Caco-2 (cell line): Measurements from ENCODE around the gene C1QTNF5. TPM values are rescaled to one million over a fixed set of nuclear protein-coding genes. Genes with fewer than 3 reads are reported as not detected.

Experiments
- BruUV-seq: library from RNA; stranded (reverse); fragments of 400-500 nt; replicated peaks from 2 replicates; lab custom pipeline; 2021; lab: Mats Ljungman, UMichigan
- CTCF ChIA-PET: fragments of 300-600 bp; sonication (Branson Sonifier 250); formaldehyde crosslinking; loops from one replicate; lab custom pipeline; 2022; ENCODE audit warnings: antibody characterized with exemption; lab: Charles Lee
- POLR2A ChIA-PET: fragments of 300-600 bp; sonication (Branson Sonifier 250); formaldehyde crosslinking; loops from one replicate; lab custom pipeline; 2022; ENCODE audit warnings: antibody characterized with exemption; lab: Charles Lee
- DNase-seq, 2 experiments: peaks; one replicate each; pipeline versions ENCODE4 v3.0.0 to v3.0.0-alpha.2; 2020 to 2022
- H3K27me3 ChIP-seq: replicated peaks from 2 replicates; pipeline ENCODE4 v1.6.0; 2011; ENCODE audit warnings: low read length; ENCODE audit not compliant: control insufficient read depth, insufficient read depth
- H3K36me3 ChIP-seq: 2 replicates; pipeline ENCODE4 v1.5.1; 2011; ENCODE audit warnings: low read length; ENCODE audit not compliant: control insufficient read depth, insufficient read depth
- H3K4me1 ChIP-seq: fragments of 250-450 bp; sonication (Bioruptor Pico); 2 replicates; pipeline ENCODE4 v1.5.1; 2020; ENCODE audit warnings: mild to moderate bottlenecking
- H3K4me3 ChIP-seq: 2 replicates; pipeline ENCODE4 v1.5.1; 2011; ENCODE audit warnings: low read depth, mild to moderate bottlenecking, control low read depth, low read length
- H3K9me3 ChIP-seq: fragments of 250-450 bp; sonication (Bioruptor Pico); 2 replicates; pipeline ENCODE4 v1.5.1; 2020; ENCODE audit warnings: mild to moderate bottlenecking, moderate library complexity
- H3K27ac Mint-ChIP-seq: one replicate; pipeline ENCODE4 v1.8.0; 2022; ENCODE audit warnings: mixed read lengths; ENCODE audit not compliant: unreplicated experiment
- H3K27me3 Mint-ChIP-seq: one replicate; pipeline ENCODE4 v1.8.0; 2022; ENCODE audit warnings: mixed read lengths; ENCODE audit not compliant: insufficient read depth, unreplicated experiment
- H3K36me3 Mint-ChIP-seq: one replicate; pipeline ENCODE4 v1.8.0; 2022; ENCODE audit warnings: mild to moderate bottlenecking, mixed read lengths; ENCODE audit not compliant: insufficient read depth, unreplicated experiment
- H3K4me1 Mint-ChIP-seq: one replicate; pipeline ENCODE4 v1.8.0; 2022; ENCODE audit warnings: low read depth, mixed read lengths; ENCODE audit not compliant: unreplicated experiment
- H3K4me3 Mint-ChIP-seq: one replicate; pipeline ENCODE4 v1.8.0; 2022; ENCODE audit warnings: mild to moderate bottlenecking, moderate library complexity, mixed read lengths; ENCODE audit not compliant: unreplicated experiment
- H3K9me3 Mint-ChIP-seq: one replicate; pipeline ENCODE4 v1.8.0; 2022; ENCODE audit warnings: mixed read lengths; ENCODE audit not compliant: unreplicated experiment
- intact Hi-C: fragments of 100-400 bp; cut with micrococcal nuclease; formaldehyde crosslinking; loops from one replicate; pipeline ENCODE4 v1.10.0; 2022; ENCODE audit not compliant: unreplicated experiment
- total RNA-seq: library from RNA; stranded (reverse); gene quantifications from 2 replicates; pipeline ENCODE4 v1.2.3, GENCODE V29; 2022
- TF ChIP-seq, protein P1 (sequence below), 2 experiments: fragments of 200-600 bp in 1 of 2; IDR thresholded peaks; 1 replicate in 1 of 2; 2 replicates in 1 of 2; pipeline versions ENCODE4 v1.5.1 to v1.8.0; 2011 to 2022; ENCODE audit warnings: antibody characterized with exemption in 1 of 2, control low read depth in 1 of 2, inconsistent platforms in 1 of 2, low read depth in 1 of 2, low read length in 1 of 2, mild to moderate bottlenecking in 1 of 2, moderate library complexity in 1 of 2; ENCODE audit not compliant: insufficient read depth in 1 of 2, severe bottlenecking in 1 of 2, unreplicated experiment in 1 of 2

C1QTNF5 gene
- total RNA-seq, 1 experiment from 2014 or later: 1.2 TPM

DNA sequence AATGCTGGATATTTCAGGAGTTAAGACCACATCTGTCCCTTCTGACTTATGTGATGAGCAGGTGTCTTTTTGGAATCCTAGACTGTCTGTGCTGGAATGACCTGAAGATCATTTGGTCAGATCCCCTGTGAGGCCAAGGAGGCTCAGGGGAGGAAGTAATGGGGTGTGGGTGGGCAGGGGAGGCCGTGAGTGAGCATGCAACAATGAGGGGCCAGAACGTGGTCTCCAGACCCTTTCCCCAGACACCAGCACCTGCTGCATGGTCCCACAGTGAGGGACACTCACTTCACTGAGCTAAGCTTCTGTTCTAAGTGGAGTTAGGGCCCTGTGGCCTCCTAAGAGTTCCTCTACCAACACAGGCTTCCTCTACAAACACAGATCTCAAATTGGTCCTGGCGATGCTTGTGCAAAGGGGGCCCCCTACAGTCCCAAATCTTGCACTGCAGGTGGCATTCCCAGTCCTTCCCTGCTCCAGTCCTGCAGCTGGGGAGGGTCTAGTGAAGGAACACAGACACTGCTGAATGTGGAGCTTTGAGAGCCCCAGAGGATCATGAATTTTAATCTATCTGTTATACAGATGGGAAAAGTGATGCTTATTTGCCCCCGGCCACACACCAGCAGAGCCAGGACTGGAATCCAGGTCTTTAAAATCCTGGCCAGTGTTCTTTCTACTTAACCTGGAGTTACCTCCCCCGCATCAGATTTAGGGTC is 33.4 kb upstream of the C1QTNF5 start:
- no TSS peak for BruUV-seq
- Mint-ChIP-seq H3K36me3 (no peaks in the 10 kb centered on the region), H3K4me3 (no peak overlapping the region), H3K9me3 (no peaks in the 10 kb centered on the region), H3K27me3 (no peaks in the 10 kb centered on the region), H3K27ac (no peak overlapping the region), H3K4me1 (peaks cover 28% of the 10 kb centered on the region)
- DNase-seq: peak; percentile 89 to 95
- no peaks in the 10 kb centered on the region for H3K9me3 ChIP-seq
- no peaks in the 10 kb centered on the region for H3K27me3 ChIP-seq
- H3K4me3 ChIP-seq: no peak overlapping the region
- CTCF ChIA-PET: interaction anchor here (0.6 to 11.8 kb wide), 16 partner anchors 10 to 272 kb away, joined by 3 to 220 read pairs (median 4); partner anchors contain the start of genes C1QTNF5, CBL and RNF26
- intact Hi-C loops: loop anchor here (1.0 to 2.0 kb wide), 6 partner anchors 21 to 229 kb away; no protein-coding TSS in a partner anchor
- H3K4me1 ChIP-seq: peaks cover 32% of the 10 kb centered on the region
- H3K36me3 ChIP-seq: no peaks in the 10 kb centered on the region
- POLR2A ChIA-PET: interaction anchor here (0.6 kb wide), 1 partner anchor 272 kb away, joined by 4 read pairs; the partner anchor contains the start of gene DPAGT1
- TF ChIP-seq, protein P1, sequence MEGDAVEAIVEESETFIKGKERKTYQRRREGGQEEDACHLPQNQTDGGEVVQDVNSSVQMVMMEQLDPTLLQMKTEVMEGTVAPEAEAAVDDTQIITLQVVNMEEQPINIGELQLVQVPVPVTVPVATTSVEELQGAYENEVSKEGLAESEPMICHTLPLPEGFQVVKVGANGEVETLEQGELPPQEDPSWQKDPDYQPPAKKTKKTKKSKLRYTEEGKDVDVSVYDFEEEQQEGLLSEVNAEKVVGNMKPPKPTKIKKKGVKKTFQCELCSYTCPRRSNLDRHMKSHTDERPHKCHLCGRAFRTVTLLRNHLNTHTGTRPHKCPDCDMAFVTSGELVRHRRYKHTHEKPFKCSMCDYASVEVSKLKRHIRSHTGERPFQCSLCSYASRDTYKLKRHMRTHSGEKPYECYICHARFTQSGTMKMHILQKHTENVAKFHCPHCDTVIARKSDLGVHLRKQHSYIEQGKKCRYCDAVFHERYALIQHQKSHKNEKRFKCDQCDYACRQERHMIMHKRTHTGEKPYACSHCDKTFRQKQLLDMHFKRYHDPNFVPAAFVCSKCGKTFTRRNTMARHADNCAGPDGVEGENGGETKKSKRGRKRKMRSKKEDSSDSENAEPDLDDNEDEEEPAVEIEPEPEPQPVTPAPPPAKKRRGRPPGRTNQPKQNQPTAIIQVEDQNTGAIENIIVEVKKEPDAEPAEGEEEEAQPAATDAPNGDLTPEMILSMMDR (IDR thresholded peaks at IDR 0.05; ENCODE audit: insufficient read depth in 1 of 2, low read depth in 1 of 2, low read length in 1 of 2, severe bottlenecking in 1 of 2, unreplicated experiment in 1 of 2): peak; percentile 98 to 99

DNA sequence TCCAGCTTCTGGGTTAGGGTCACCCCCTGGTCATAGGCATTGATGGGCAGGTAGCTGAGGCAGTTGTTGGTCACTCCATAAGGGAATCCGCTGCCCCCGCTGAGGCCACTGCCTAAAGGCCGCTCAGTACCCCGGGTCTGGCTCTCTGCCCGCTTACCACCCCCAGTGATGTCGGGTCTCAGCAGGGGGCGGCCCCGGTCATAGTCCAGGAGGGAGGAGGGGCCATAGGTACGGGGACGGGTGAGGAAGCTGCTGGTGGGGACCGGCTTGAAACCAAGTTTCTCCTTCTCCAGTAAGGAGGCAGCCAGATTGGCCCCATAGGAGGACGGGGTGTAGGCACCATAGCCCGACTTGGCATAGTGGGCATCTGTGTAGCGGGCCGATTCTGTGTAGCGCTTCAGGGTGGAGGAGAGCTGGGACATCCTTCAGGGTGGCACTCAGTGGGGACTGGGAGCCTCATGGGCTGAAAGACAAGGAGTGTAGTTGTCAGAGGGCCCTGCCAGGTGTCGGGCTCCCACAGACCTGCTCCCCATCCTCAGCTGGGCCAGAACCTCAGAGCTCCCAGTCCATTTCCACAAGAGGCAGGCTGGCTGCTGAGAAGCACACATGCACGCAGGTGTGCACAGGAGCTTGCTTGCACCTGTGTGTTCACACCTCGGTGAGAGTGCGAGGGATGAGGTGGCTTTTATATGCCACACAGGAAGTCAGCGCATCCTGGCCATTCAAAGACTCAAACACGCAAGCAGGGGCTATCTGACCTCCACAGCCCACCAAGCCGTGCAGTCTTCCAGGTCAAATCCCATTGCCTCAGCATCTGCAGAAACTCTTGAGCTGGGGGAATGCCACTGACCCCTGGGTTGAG is 32.6 kb upstream of the C1QTNF5 start:
- ChIA-PET POLR2A (no interaction called here), CTCF (interaction anchor here (0.5 to 11.8 kb wide), 16 partner anchors 9 to 271 kb away, joined by 3 to 220 read pairs (median 4); partner anchors contain the start of genes C1QTNF5, CBL and RNF26)
- Histone ChIP-seq H3K4me3 (no peak overlapping the region), H3K27me3 (no peaks in the 10 kb centered on the region), H3K36me3 (no peaks in the 10 kb centered on the region), H3K9me3 (no peaks in the 10 kb centered on the region), H3K4me1 (peaks cover 32% of the 10 kb centered on the region)
- Mint-ChIP-seq H3K4me1 (peaks cover 26% of the 10 kb centered on the region), H3K4me3 (no peak overlapping the region), H3K27me3 (no peaks in the 10 kb centered on the region), H3K27ac (no peak overlapping the region), H3K36me3 (no peaks in the 10 kb centered on the region), H3K9me3 (no peaks in the 10 kb centered on the region)
- no TSS peak for BruUV-seq
- peak in 1 of 2 experiments; percentile 24 for DNase-seq
- TF ChIP-seq, protein P1 (IDR thresholded peaks at IDR 0.05; ENCODE audit: insufficient read depth in 1 of 2, low read depth in 1 of 2, low read length in 1 of 2, severe bottlenecking in 1 of 2, unreplicated experiment in 1 of 2): no peak
- intact Hi-C loops: no loop called here
